H9 (cell line): ENCODE results near the gene ATF2. TPM values are rescaled to one million over a fixed set of nuclear protein-coding genes. Genes with fewer than 3 reads are reported as not detected.

Source experiments
- DNase-seq: peaks from one replicate; pipeline ENCODE4 v3.0.0-alpha.2; 2017
- H2AFZ ChIP-seq: one replicate; pipeline ENCODE4 v1.6.1; 2013; ENCODE audit warnings: mild to moderate bottlenecking, low read length, control low read depth, moderate library complexity
- H2AK5ac ChIP-seq: 2 replicates; pipeline ENCODE4 v1.6.1; 2013; ENCODE audit warnings: low read length, control low read depth, mixed read lengths; ENCODE audit not compliant: insufficient read length
- H2BK120ac ChIP-seq: one replicate; pipeline ENCODE4 v1.6.1; 2013; ENCODE audit warnings: low read depth, mild to moderate bottlenecking, low read length, control low read depth, inconsistent platforms; ENCODE audit not compliant: poor library complexity, severe bottlenecking
- H2BK12ac ChIP-seq: 2 replicates; pipeline ENCODE4 v1.6.1; 2013; ENCODE audit warnings: low read length, control low read depth, mixed read lengths, low read depth; ENCODE audit not compliant: insufficient read length
- H2BK15ac ChIP-seq: 2 replicates; pipeline ENCODE4 v1.6.1; 2013; ENCODE audit warnings: low read depth, low read length, control low read depth
- H2BK20ac ChIP-seq: one replicate; pipeline ENCODE4 v1.6.1; 2013; ENCODE audit warnings: low read depth, mild to moderate bottlenecking, low read length, control low read depth, inconsistent platforms; ENCODE audit not compliant: poor library complexity, severe bottlenecking
- H2BK5ac ChIP-seq: 2 replicates; pipeline ENCODE4 v1.6.1; 2013; ENCODE audit warnings: low read length, control low read depth, mixed read lengths; ENCODE audit not compliant: insufficient read length
- H3K14ac ChIP-seq: 2 replicates; pipeline ENCODE4 v1.6.1; 2013; ENCODE audit warnings: low read length, control low read depth; ENCODE audit not compliant: insufficient read depth
- H3K18ac ChIP-seq: 2 replicates; pipeline ENCODE4 v1.6.1; 2013; ENCODE audit warnings: low read depth, mild to moderate bottlenecking, mixed read lengths, low read length, control low read depth; ENCODE audit not compliant: insufficient read length
- H3K23ac ChIP-seq: 2 replicates; pipeline ENCODE4 v1.6.1; 2013; ENCODE audit warnings: low read length, control low read depth, mixed read lengths, low read depth; ENCODE audit not compliant: insufficient read length
- H3K23me2 ChIP-seq: 2 replicates; pipeline ENCODE4 v1.6.1; 2013; ENCODE audit warnings: low read depth, mild to moderate bottlenecking, mixed read lengths, low read length, control low read depth; ENCODE audit not compliant: insufficient read length, poor library complexity, severe bottlenecking
- H3K27ac ChIP-seq: 2 replicates; pipeline ENCODE4 v1.5.1; 2013; ENCODE audit warnings: low read length, control low read depth, mixed read lengths, low read depth; ENCODE audit not compliant: insufficient read length
- H3K27me3 ChIP-seq: 2 replicates; pipeline ENCODE4 v1.6.1; 2013; ENCODE audit warnings: low read length, control low read depth, inconsistent platforms; ENCODE audit not compliant: insufficient read depth
- H3K4ac ChIP-seq: 2 replicates; pipeline ENCODE4 v1.6.1; 2013; ENCODE audit warnings: low read depth, mild to moderate bottlenecking, control low read depth, inconsistent platforms, low read length, moderate library complexity
- H3K4me1 ChIP-seq: 2 replicates; pipeline ENCODE4 v1.6.1; 2013; ENCODE audit warnings: low read length, control low read depth, inconsistent platforms; ENCODE audit not compliant: insufficient read depth
- H3K4me2 ChIP-seq: 2 replicates; pipeline ENCODE4 v1.6.1; 2013; ENCODE audit warnings: low read length, control low read depth, mixed read lengths; ENCODE audit not compliant: insufficient read length, insufficient read depth
- H3K56ac ChIP-seq: 2 replicates; pipeline ENCODE4 v1.6.1; 2013; ENCODE audit warnings: low read depth, mild to moderate bottlenecking, mixed read lengths, low read length, control low read depth; ENCODE audit not compliant: insufficient read length
- H3K79me1 ChIP-seq: 2 replicates; pipeline ENCODE4 v1.6.1; 2013; ENCODE audit warnings: low read depth, mild to moderate bottlenecking, moderate library complexity, low read length, control low read depth, inconsistent platforms; ENCODE audit not compliant: insufficient read depth, poor library complexity, severe bottlenecking
- H3K79me2 ChIP-seq: 2 replicates; pipeline ENCODE4 v1.6.1; 2013; ENCODE audit warnings: low read length, control low read depth, inconsistent platforms; ENCODE audit not compliant: insufficient read depth
- H3K9ac ChIP-seq: 2 replicates; pipeline ENCODE4 v1.6.1; 2013; ENCODE audit warnings: low read length, control low read depth, mixed read lengths; ENCODE audit not compliant: insufficient read length; ENCODE audit errors: extremely low read depth
- H3K9me3 ChIP-seq: one replicate; pipeline ENCODE4 v1.6.1; 2013; ENCODE audit warnings: low read depth, low read length, inconsistent platforms; ENCODE audit not compliant: control insufficient read depth
- H3T11ph ChIP-seq: one replicate; pipeline ENCODE4 v1.6.1; 2013; ENCODE audit warnings: mild to moderate bottlenecking, low read length, control low read depth, inconsistent platforms
- H4K20me1 ChIP-seq: one replicate; pipeline ENCODE4 v1.6.1; 2013; ENCODE audit not compliant: control insufficient read depth, insufficient read length, insufficient read depth
- H4K5ac ChIP-seq: 2 replicates; pipeline ENCODE4 v1.6.1; 2013; ENCODE audit warnings: low read depth, mild to moderate bottlenecking, mixed read lengths, low read length, control low read depth; ENCODE audit not compliant: insufficient read length
- H4K8ac ChIP-seq: replicated peaks from 2 replicates; pipeline ENCODE4 v1.6.1; 2013; ENCODE audit warnings: low read length, control low read depth, mixed read lengths, low read depth; ENCODE audit not compliant: insufficient read length
- H4K91ac ChIP-seq: 2 replicates; pipeline ENCODE4 v1.6.1; 2013; ENCODE audit warnings: low read depth, mild to moderate bottlenecking, moderate library complexity, mixed read lengths, low read length, control low read depth; ENCODE audit not compliant: insufficient read length
- H3K27ac Mint-ChIP-seq, 3 experiments: 2 replicates in 2 of 3; 3 replicates in 1 of 3; pipeline ENCODE4 v1.8.0; 2020 to 2021; ENCODE audit warnings: mixed read lengths in 3 of 3, mild to moderate bottlenecking in 1 of 3, moderate library complexity in 1 of 3
- H3K27me3 Mint-ChIP-seq: 2 replicates; pipeline ENCODE4 v1.8.0; 2021; ENCODE audit warnings: low read depth, mild to moderate bottlenecking, moderate library complexity, mixed read lengths
- H3K36me3 Mint-ChIP-seq, 3 experiments: 2 replicates in 2 of 3; 3 replicates in 1 of 3; pipeline ENCODE4 v1.8.0; 2020 to 2021; ENCODE audit warnings: low read depth in 3 of 3, mixed read lengths in 3 of 3; ENCODE audit not compliant: insufficient read depth in 1 of 3
- H3K4me1 Mint-ChIP-seq, 2 experiments: 2 replicates each; pipeline ENCODE4 v1.8.0; 2020; ENCODE audit warnings: mixed read lengths in 2 of 2
- H3K4me3 Mint-ChIP-seq, 2 experiments: 2 replicates in 1 of 2; 3 replicates in 1 of 2; pipeline ENCODE4 v1.8.0; 2020 to 2021; ENCODE audit warnings: mild to moderate bottlenecking in 2 of 2, mixed read lengths in 2 of 2, moderate library complexity in 1 of 2
- H3K9me3 Mint-ChIP-seq, 2 experiments: 2 replicates in 1 of 2; 3 replicates in 1 of 2; pipeline ENCODE4 v1.8.0; 2020; ENCODE audit warnings: mild to moderate bottlenecking in 2 of 2, mixed read lengths in 2 of 2, moderate library complexity in 1 of 2
- CTCF ChIP-seq: fragments of 200-600 bp; sonication (generic); conservative IDR thresholded peaks from 3 replicates; pipeline ENCODE4 v1.8.0; 2021; ENCODE audit warnings: antibody characterized with exemption, mild to moderate bottlenecking
- WGBS: extraction: QIAGEN DNeasy Blood & Tissue Kit; methylation state at CpG from one replicate; pipeline ENCODE4 v1.1.7; 2013; ENCODE audit warnings: missing lambda C conversion rate, low lambda C conversion rate, mixed read lengths; ENCODE audit not compliant: insufficient read length; ENCODE audit errors: extremely low coverage; 5-methylcytosine and 5-hydroxymethylcytosine counted together
- total RNA-seq: library from RNA; stranded (reverse); gene quantifications from 2 replicates; pipeline ENCODE4 v1.2.1, GENCODE V29; 2021

The ATF2 gene
- total RNA-seq, 1 experiment from 2014 or later: 40.9 TPM

- H2BK20ac ChIP-seq: no peak overlapping the region
- H3K4me2 ChIP-seq: no peak overlapping the region
- no peak for TF ChIP-seq CTCF
- H2AK5ac ChIP-seq: no peak overlapping the region
- Mint-ChIP-seq H3K4me3 (no peak overlapping the region), H3K36me3 (peaks cover 16 to 38% (median 33%) of the 10 kb centered on the region in 3 experiments), H3K9me3 (no peaks in the 10 kb centered on the region), H3K27ac (peak overlapping the region in 1 of 3 experiments; percentile 42; a peak in 1 of 7 replicates), H3K27me3 (no peaks in the 10 kb centered on the region), H3K4me1 (peaks cover 3 to 7% of the 10 kb centered on the region in 2 experiments)
- no peak overlapping the region for H4K91ac ChIP-seq
- H4K20me1 ChIP-seq: no peaks in the 10 kb centered on the region
- no peak overlapping the region for H3K4ac ChIP-seq
- no peak overlapping the region for H4K8ac ChIP-seq
- H4K5ac ChIP-seq: no peak overlapping the region
- H2BK15ac ChIP-seq: no peak overlapping the region
- H3K79me2 ChIP-seq: no peaks in the 10 kb centered on the region
- no peaks in the 10 kb centered on the region for H3K23me2 ChIP-seq
- no peak overlapping the region for H3T11ph ChIP-seq
- no peak overlapping the region for H3K23ac ChIP-seq
- H3K79me1 ChIP-seq: no peaks in the 10 kb centered on the region
- no peak overlapping the region for H3K56ac ChIP-seq
- no peak overlapping the region for H2AFZ ChIP-seq
- H2BK120ac ChIP-seq: no peak overlapping the region
- H3K4me1 ChIP-seq: no peaks in the 10 kb centered on the region
- no peaks in the 10 kb centered on the region for H3K9me3 ChIP-seq
- no peaks in the 10 kb centered on the region for H3K27me3 ChIP-seq
- no peak overlapping the region for H2BK5ac ChIP-seq
- H3K14ac ChIP-seq: no peak overlapping the region
- H3K27ac ChIP-seq: no peak overlapping the region
- WGBS: no CpG with 5 or more reads among the region's 1 CpG
- H2BK12ac ChIP-seq: no peak overlapping the region
- H3K18ac ChIP-seq: no peak overlapping the region
- no peak for DNase-seq
- H3K9ac ChIP-seq: no peak overlapping the region
Observed at GRCh38 chr2:175126661-175127060, 41.3 kb downstream of the ATF2 start.
